HepG2 (cell line): ENCODE measurements around the gene DDX11. TPM values are rescaled to one million over a fixed set of nuclear protein-coding genes. Genes with fewer than 3 reads are reported as not detected.
"Not testable (repeated sequence)": the region's sequence is repeated elsewhere in the genome, so short reads cannot be mapped to it uniquely, and the experiment has no call there.

Experiments
- ATAC-seq: fragments of 200-7000 bp; cut with Tn5 transposase; 3 replicates; pipeline ENCODE4 v1.9.1; 2020; ENCODE audit warnings: mild to moderate bottlenecking, moderate library complexity
- BruUV-seq: library from RNA; stranded (reverse); fragments of 400-500 nt; replicated peaks from 2 replicates; lab custom pipeline; 2021; lab: Mats Ljungman, UMichigan
- CTCF ChIA-PET: fragments of 300-600 bp; formaldehyde crosslinking; extraction: SDS; loops from one replicate; lab custom pipeline; 2021; ENCODE audit warnings: low total read pairs, inconsistent platforms, low intra/inter-chr PET ratio; lab: Yijun Ruan, JAX
- POLR2A ChIA-PET: fragments of 350-600 bp; sonication (Branson Sonifier 250); formaldehyde crosslinking; loops from one replicate; lab custom pipeline; 2020; ENCODE audit warnings: antibody characterized with exemption, inconsistent platforms; lab: Yijun Ruan, JAX
- DNase-seq: peaks from one replicate; pipeline ENCODE4 v3.0.0-alpha.2; 2015; ENCODE audit warnings: low spot score
- FAIRE-seq: peaks from 3 replicates; lab custom pipeline; 2011; peaks lifted over from hg19 to GRCh38; lab: Jason Lieb, UNC
- H2AFZ ChIP-seq: one replicate; pipeline ENCODE4 v1.6.1; 2011; ENCODE audit warnings: low read length, inconsistent platforms
- H3K27ac ChIP-seq: fragments of 300-600 bp; 3 replicates; pipeline ENCODE4 v1.8.0; 2011; ENCODE audit warnings: mixed run types, mild to moderate bottlenecking, mixed read lengths, low read length, inconsistent platforms; ENCODE audit not compliant: insufficient read depth; ENCODE audit errors: extremely low read length
- H3K27me3 ChIP-seq, 2 experiments: fragments of 200-600 bp in 1 of 2; 2 replicates in 1 of 2; 3 replicates in 1 of 2; pipeline versions ENCODE4 v1.6.0 to v1.8.0; 2011; ENCODE audit warnings: low read length in 2 of 2, mild to moderate bottlenecking in 2 of 2, moderate library complexity in 2 of 2, inconsistent platforms in 1 of 2; ENCODE audit not compliant: insufficient read depth in 2 of 2, control insufficient read depth in 1 of 2
- H3K36me3 ChIP-seq, 2 experiments: fragments of 200-600 bp in 1 of 2; replicated peaks in 1 of 2; 2 replicates in 1 of 2; 3 replicates in 1 of 2; pipeline versions ENCODE4 v1.5.1 to v1.8.0; 2011; ENCODE audit warnings: low read length in 2 of 2, inconsistent platforms in 1 of 2; ENCODE audit not compliant: insufficient read depth in 2 of 2, control insufficient read depth in 1 of 2
- H3K4me1 ChIP-seq: 2 replicates; pipeline ENCODE4 v1.5.1; 2012; ENCODE audit warnings: low read length, inconsistent platforms; ENCODE audit not compliant: insufficient read depth
- H3K4me2 ChIP-seq: 2 replicates; pipeline ENCODE4 v1.6.0; 2011; ENCODE audit warnings: low read depth, low read length, inconsistent platforms
- H3K4me3 ChIP-seq, 3 experiments: fragments of 200-600 bp in 1 of 3; sonication (generic), shearing (Covaris generic) in 1 of 3; replicated peaks in 1 of 3; 2 replicates each; pipeline ENCODE4 v1.5.1; 2011 to 2016; ENCODE audit warnings: low read length in 3 of 3, inconsistent platforms in 2 of 3, low read depth in 2 of 3, mild to moderate bottlenecking in 2 of 3, control low read depth in 1 of 3, mixed read lengths in 1 of 3; ENCODE audit not compliant: insufficient read depth in 1 of 3
- H3K79me2 ChIP-seq: one replicate; pipeline ENCODE4 v1.6.1; 2011; ENCODE audit warnings: low read length, inconsistent platforms; ENCODE audit not compliant: insufficient read depth
- H3K9ac ChIP-seq: 2 replicates; pipeline ENCODE4 v1.6.0; 2011; ENCODE audit warnings: mild to moderate bottlenecking, low read depth, low read length, inconsistent platforms; ENCODE audit not compliant: insufficient read depth
- H3K9me3 ChIP-seq: 2 replicates; pipeline ENCODE4 v1.5.1; 2012; ENCODE audit warnings: mild to moderate bottlenecking, low read length
- H4K20me1 ChIP-seq: 2 replicates; pipeline ENCODE4 v1.6.0; 2011; ENCODE audit warnings: inconsistent platforms, mild to moderate bottlenecking, low read length, moderate library complexity; ENCODE audit not compliant: insufficient read depth
- WGBS: methylation state at CpG from one replicate; pipeline ENCODE4 v1.1.6; 2017; ENCODE audit warnings: low lambda C conversion rate; 5-methylcytosine and 5-hydroxymethylcytosine counted together
- in situ Hi-C: cut with HindIII; loops from 2 replicates; pipeline ENCODE4 v1.10.0; 2017; ENCODE audit warnings: low pct_unique_long_range_greater_than_20kb; ENCODE audit not compliant: extremely low pct_ligation_motif_present
- intact Hi-C: fragments of 100-400 bp; cut with micrococcal nuclease; formaldehyde crosslinking; loops from one replicate; pipeline ENCODE4 v1.10.0; 2022; ENCODE audit not compliant: unreplicated experiment
- polyA plus RNA-seq, 8 experiments: library from polyadenylated mRNA; depleted of rRNA in 3 of 8; stranded (reverse) in 7 of 8; unstranded in 1 of 8; fragments of >200 nt; fragmentation: Illumina TruSeq in 4 of 8; extraction: Trizol in 4 of 8; gene quantifications; 2 replicates each; pipeline versions ENCODE4 v1.2.1 to v1.2.3, GENCODE V29; 2011 to 2016; ENCODE audit warnings: low read depth in 4 of 8, missing spikeins in 1 of 8, mixed read lengths in 1 of 8; ENCODE audit not compliant: insufficient read depth in 1 of 8
- total RNA-seq, 5 experiments: library from RNA; depleted of rRNA; stranded (reverse); fragments of >200 nt; fragmentation: Illumina TruSeq; extraction: Trizol; gene quantifications; 2 replicates each; pipeline ENCODE4 v1.2.3, GENCODE V29; 2016; ENCODE audit warnings: low read depth in 1 of 5

Gene DDX11
- total and polyA plus RNA-seq, 2 of the 13 experiments (the other 11 are each of a cell fraction or from before 2014, with no cell fraction given): 23.9 to 40.8 TPM

GRCh38 chr12:31098771-31099170, 25.1 kb downstream of the DDX11 start:
- FAIRE-seq, H3K4me1 ChIP-seq, H3K4me2 ChIP-seq, BruUV-seq, in situ Hi-C loops, H2AFZ ChIP-seq, H3K4me3 ChIP-seq, H3K9ac ChIP-seq, CTCF ChIA-PET, H3K36me3 ChIP-seq, H4K20me1 ChIP-seq, H3K9me3 ChIP-seq, H3K79me2 ChIP-seq, POLR2A ChIA-PET, intact Hi-C loops, H3K27ac ChIP-seq, ATAC-seq, H3K27me3 ChIP-seq, DNase-seq: not testable (repeated sequence)
- WGBS: 95% methylated on average over 9 of the region's 9 CpGs

- BruUV-seq, H4K20me1 ChIP-seq, H3K9me3 ChIP-seq, H3K4me3 ChIP-seq, DNase-seq, H3K79me2 ChIP-seq, H2AFZ ChIP-seq, H3K27me3 ChIP-seq, H3K4me2 ChIP-seq, CTCF ChIA-PET, in situ Hi-C loops, POLR2A ChIA-PET, H3K9ac ChIP-seq, H3K36me3 ChIP-seq, H3K27ac ChIP-seq, intact Hi-C loops, FAIRE-seq, ATAC-seq: not testable (repeated sequence)
- WGBS: 93% methylated on average over 2 of the region's 2 CpGs
- peaks cover 15% of the 10 kb centered on the region for H3K4me1 ChIP-seq
Measured at GRCh38 chr12:31099434-31099833, 25.8 kb downstream of the DDX11 start.

- in situ Hi-C loops, ATAC-seq, intact Hi-C loops, H3K27ac ChIP-seq, H3K4me3 ChIP-seq, H4K20me1 ChIP-seq, POLR2A ChIA-PET, H3K9me3 ChIP-seq, H3K4me2 ChIP-seq, BruUV-seq, H2AFZ ChIP-seq, H3K79me2 ChIP-seq, FAIRE-seq, H3K36me3 ChIP-seq, CTCF ChIA-PET, H3K27me3 ChIP-seq, DNase-seq, H3K9ac ChIP-seq: not testable (repeated sequence)
- 93% methylated on average over 21 of the region's 26 CpGs for WGBS
- H3K4me1 ChIP-seq: peaks cover 15% of the 10 kb centered on the region
Measured at GRCh38 chr12:31100503-31101208, 27.0 kb downstream of the DDX11 start.

- H3K4me2 ChIP-seq, DNase-seq, BruUV-seq, H3K27me3 ChIP-seq, H3K9ac ChIP-seq, in situ Hi-C loops, H3K9me3 ChIP-seq, H3K79me2 ChIP-seq, H4K20me1 ChIP-seq, CTCF ChIA-PET, H2AFZ ChIP-seq, H3K4me3 ChIP-seq, FAIRE-seq, H3K27ac ChIP-seq, H3K36me3 ChIP-seq, POLR2A ChIA-PET, intact Hi-C loops, ATAC-seq: not testable (repeated sequence)
- H3K4me1 ChIP-seq: peaks cover 15% of the 10 kb centered on the region
- 100% methylated on average over 1 of the region's 8 CpGs for WGBS
Measured at GRCh38 chr12:31102125-31102524, 28.5 kb downstream of the DDX11 start.
